GM15510 (cell line): ENCODE data around the gene DPY19L1.

Experiments
- POLR2A ChIP-seq: IDR thresholded peaks from 3 replicates; pipeline ENCODE4 v1.6.1; 2011; ENCODE audit warnings: borderline replicate concordance; ENCODE audit not compliant: insufficient read length; ENCODE audit errors: extremely low read depth

The DPY19L1 gene

GRCh38 chr7:35019179-35019729, 18.0 kb downstream of the DPY19L1 start:
- TF ChIP-seq POLR2A, result no peak

GRCh38 chr7:35015346-35015859, 21.9 kb downstream of the DPY19L1 start:
- no peak for TF ChIP-seq POLR2A

GRCh38 chr7:35012160-35012559, 25.1 kb downstream of the DPY19L1 start:
- TF ChIP-seq POLR2A, result no peak

GRCh38 chr7:35011085-35011484, 26.2 kb downstream of the DPY19L1 start:
- TF ChIP-seq POLR2A, result no peak

- TF ChIP-seq POLR2A, result no peak
These were observed 29.5 kb downstream of the DPY19L1 start for GRCh38 chr7:35007768-35008167.

GRCh38 chr7:35004531-35005095, 32.7 kb downstream of the DPY19L1 start:
- TF ChIP-seq POLR2A, result no peak

GRCh38 chr7:35003679-35004303, 33.5 kb downstream of the DPY19L1 start:
- TF ChIP-seq POLR2A, result no peak

GRCh38 chr7:34995757-34996156, 41.5 kb downstream of the DPY19L1 start:
- no peak for TF ChIP-seq POLR2A

GRCh38 chr7:34991938-34992840, 45.1 kb downstream of the DPY19L1 start:
- TF ChIP-seq POLR2A, result no peak

GRCh38 chr7:34982371-34983019, 54.8 kb downstream of the DPY19L1 start:
- no peak for TF ChIP-seq POLR2A

- TF ChIP-seq POLR2A, result no peak
These were observed 63.9 kb downstream of the DPY19L1 start for GRCh38 chr7:34973400-34973760.

GRCh38 chr7:34958021-34958420, 79.3 kb downstream of the DPY19L1 start:
- no peak for TF ChIP-seq POLR2A

GRCh38 chr7:34952822-34953221, 84.5 kb downstream of the DPY19L1 start:
- TF ChIP-seq POLR2A, result no peak

- no peak for TF ChIP-seq POLR2A
These were observed 87.9 kb downstream of the DPY19L1 start for GRCh38 chr7:34949361-34949760.

- no peak for TF ChIP-seq POLR2A
These were observed 90.8 kb downstream of the DPY19L1 start for GRCh38 chr7:34946486-34946885.

- TF ChIP-seq POLR2A, result no peak
These were observed 98.1 kb downstream of the DPY19L1 start for GRCh38 chr7:34939175-34939574.

GRCh38 chr7:34931739-34932138, 105.5 kb downstream of the DPY19L1 start:
- no peak for TF ChIP-seq POLR2A
